ENCODE measurements around the gene CXCL1. TPM values are rescaled to one million over a fixed set of nuclear protein-coding genes. Genes with fewer than 3 reads are reported as not detected.

CXCL1 gene
- total RNA-seq, 2 donors from 2014 or later: not detected

DNA sequence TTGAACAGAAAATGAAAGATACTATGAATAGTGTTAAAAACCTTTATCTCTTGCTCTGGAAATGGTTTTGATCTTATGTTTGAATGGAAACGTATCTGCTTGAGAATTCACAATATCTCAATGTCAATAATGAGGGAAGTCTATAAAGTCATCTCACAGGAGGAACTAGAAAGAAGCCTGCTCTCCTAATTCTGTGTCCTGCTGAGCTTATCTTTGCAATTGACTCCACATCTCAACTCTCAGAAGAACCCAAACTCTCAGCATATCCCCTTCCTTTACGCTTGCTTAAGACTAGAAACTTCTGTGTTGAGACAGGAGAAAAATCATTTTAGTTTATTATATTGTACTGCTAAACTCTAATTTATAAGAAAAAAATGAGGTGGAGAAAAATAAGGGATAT lies 24.4 kb upstream of the CXCL1 start:
- Mint-ChIP-seq H3K9me3 (no peaks in the 10 kb centered on the region), H3K36me3 (no peaks in the 10 kb centered on the region), H3K27ac (no peak overlapping the region)
- DNase-seq (ENCODE audit: low spot score in 2 of 2) (no peak), ATAC-seq (no peak)

DNA sequence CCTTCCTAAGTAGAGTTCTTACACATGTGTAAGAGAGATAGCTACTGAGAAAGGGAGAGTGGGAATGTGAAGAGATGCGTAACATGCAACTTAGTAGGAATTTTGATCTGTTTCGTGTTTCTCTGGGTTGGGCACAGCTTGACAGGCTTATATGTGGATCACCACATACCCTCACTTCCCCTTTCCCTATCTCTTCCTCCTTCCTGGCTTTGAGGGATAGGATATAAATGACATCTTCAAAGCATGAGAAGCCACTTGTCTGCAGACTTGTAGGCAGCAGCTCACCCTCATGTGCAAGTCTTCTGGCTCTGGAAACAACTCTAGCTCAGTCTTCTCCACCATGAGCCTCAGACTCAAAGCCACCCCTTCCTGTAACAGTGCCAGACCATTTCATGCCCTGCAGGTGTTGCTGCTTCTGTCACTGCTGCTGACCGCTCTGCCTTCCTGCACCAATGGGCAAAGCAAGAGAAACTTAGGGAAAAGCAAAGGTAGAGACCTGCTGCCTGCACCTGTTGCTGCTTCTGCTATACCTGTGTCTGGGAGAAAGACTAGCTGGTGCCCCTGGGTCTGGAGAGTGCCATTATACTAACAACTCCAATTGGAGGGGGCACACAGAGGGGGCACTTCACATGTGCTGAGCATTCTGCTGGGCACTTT lies 21.5 kb upstream of the CXCL1 start:
- no peaks in the 10 kb centered on the region for H3K36me3 Mint-ChIP-seq
- H3K27ac Mint-ChIP-seq: no peak overlapping the region
- DNase-seq (ENCODE audit: low spot score in 2 of 2): no peak
- H3K9me3 Mint-ChIP-seq: no peaks in the 10 kb centered on the region
- ATAC-seq: no peak

DNA sequence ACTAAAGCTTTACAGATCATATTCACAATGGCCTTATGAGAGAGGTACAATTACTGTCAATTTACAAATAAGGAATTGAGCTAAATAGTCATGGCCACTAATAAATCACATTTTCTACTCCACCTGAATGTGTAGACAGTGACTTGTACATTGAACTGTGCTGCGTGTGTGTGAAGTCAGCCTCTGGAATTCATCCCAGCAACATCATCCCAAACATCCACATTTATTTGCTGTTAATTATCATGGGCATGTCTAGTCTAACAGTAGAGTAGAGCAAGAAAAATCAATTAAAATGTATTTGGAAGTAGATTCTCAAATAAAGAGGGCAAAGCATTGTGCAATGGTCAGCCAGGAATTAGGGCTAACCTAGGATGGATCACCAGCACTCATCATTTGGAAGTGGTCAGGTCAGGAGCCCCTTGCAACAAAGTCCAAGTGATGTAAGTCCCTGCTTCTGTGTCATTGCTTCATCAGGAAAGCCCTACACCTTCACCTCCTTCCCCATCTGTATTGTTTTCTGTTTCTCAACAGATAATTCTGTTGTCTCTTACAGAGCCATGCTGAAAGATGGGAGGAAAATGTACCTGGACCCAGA lies 20.9 kb upstream of the CXCL1 start:
- no peak for DNase-seq (ENCODE audit: low spot score in 2 of 2)
- Mint-ChIP-seq H3K27ac (no peak overlapping the region), H3K9me3 (no peaks in the 10 kb centered on the region), H3K36me3 (no peaks in the 10 kb centered on the region)
- no peak for ATAC-seq

DNA sequence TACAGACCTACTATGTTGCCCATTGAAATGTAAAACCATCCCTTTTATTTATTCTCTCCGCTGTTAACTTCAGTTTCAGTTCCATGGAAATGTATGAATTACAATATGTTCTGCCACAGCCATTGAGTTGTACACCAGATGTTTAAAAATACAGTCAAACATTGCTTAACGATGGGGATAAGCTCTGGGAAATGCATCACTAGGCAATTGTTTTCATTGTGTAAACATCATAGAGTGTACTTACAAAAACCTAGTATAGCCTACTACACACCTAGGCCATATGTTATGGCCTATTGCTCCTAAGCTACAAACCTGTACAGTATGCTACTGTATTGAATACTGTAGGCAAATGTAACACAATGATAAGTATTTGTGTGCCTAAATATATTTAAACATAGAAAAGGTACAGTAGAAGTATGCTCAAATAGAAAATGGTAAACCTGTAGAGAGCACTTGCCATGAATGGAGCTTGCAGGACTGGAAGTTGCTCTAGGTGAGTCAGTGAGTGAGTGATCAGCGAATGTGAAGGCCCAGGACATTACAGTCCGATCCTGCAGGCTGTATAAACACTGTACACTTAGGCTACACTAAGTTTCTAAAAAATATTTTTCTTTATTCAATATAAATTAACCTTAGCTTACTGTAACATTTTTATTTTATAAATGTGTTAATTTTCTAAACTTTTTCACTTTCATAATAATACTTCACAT lies 18.8 kb upstream of the CXCL1 start:
- Mint-ChIP-seq H3K36me3 (no peaks in the 10 kb centered on the region), H3K27ac (no peak overlapping the region), H3K9me3 (no peaks in the 10 kb centered on the region)
- ATAC-seq (no peak), DNase-seq (ENCODE audit: low spot score in 2 of 2) (no peak)

DNA sequence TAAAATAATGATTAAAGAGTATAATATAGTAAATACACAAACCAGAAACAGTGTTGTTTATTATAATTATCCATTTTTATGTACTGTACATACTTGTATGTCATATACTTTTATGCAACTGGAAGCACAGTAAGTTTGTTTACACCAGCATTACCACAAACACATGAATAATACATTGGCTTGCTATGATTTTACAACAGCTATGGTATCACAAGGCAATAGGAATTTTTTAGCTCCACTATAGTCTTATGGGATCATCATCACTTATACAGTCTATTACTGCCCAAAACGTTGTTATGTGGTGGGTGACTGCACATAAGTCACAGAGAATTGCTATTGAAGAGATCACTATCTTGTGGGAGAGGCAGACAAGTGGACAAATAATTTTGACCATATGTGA lies 17.9 kb upstream of the CXCL1 start:
- Mint-ChIP-seq H3K36me3 (no peaks in the 10 kb centered on the region), H3K9me3 (no peaks in the 10 kb centered on the region), H3K27ac (no peak overlapping the region)
- ATAC-seq: no peak
- DNase-seq (ENCODE audit: low spot score in 2 of 2): no peak

DNA sequence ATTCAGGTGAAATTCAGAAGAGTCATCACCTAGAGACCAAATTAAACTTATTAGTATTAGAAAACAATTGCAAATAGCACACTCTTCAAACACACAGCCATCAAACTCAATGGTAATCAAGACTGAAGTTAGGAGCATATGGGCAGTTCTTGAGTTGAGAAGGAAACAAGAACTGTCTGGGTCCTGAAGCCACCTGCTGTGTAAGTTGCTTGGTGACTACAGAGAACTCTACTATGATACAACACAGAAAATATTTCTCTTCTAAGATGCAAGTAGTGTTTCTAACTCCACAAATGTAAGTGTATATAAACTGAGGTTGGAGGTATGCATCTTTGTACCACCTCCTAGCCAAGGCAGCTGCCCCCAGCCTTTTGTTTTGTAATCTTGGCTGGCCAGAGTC lies 16.4 kb upstream of the CXCL1 start:
- no peaks in the 10 kb centered on the region for H3K36me3 Mint-ChIP-seq
- no peaks in the 10 kb centered on the region for H3K9me3 Mint-ChIP-seq
- H3K27ac Mint-ChIP-seq: no peak overlapping the region
- DNase-seq (ENCODE audit: low spot score in 2 of 2): no peak
- ATAC-seq: no peak

DNA sequence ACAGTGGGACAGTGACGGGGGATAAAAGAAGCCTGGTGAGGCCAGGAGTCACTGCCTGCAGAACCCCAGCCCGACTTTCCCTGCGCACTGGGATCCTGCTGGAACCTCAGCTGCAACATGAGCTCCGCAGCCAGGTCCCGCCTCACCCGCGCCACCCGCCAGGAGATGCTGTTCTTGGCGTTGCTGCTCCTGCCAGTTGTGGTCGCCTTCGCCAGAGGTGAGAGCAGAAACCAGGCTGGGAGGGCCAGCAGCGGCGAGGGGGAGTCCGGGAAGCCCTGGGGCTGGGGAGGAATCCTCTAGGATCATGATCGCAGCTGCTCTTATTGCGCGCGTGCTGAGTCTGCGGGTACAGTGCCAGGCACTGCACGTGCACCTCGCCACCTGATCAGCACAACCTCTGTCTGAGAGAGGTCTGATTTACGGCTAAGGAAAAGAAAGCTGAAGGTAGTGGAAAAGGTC lies 15.9 kb upstream of the CXCL1 start, which contains the start of gene PF4V1:
PF4V1 (plus strand) TSS at position 51 of the 459 bp plus-strand sequence; CDS start at position 118, 67 bp downstream.
- H3K27ac Mint-ChIP-seq: no peak within 1 kb of the TSS
- H3K36me3 Mint-ChIP-seq: no peaks in the 10 kb centered on the region
- H3K9me3 Mint-ChIP-seq: no peaks in the 10 kb centered on the region
- DNase-seq (ENCODE audit: low spot score in 2 of 2) (no peak), ATAC-seq (no peak)

DNA sequence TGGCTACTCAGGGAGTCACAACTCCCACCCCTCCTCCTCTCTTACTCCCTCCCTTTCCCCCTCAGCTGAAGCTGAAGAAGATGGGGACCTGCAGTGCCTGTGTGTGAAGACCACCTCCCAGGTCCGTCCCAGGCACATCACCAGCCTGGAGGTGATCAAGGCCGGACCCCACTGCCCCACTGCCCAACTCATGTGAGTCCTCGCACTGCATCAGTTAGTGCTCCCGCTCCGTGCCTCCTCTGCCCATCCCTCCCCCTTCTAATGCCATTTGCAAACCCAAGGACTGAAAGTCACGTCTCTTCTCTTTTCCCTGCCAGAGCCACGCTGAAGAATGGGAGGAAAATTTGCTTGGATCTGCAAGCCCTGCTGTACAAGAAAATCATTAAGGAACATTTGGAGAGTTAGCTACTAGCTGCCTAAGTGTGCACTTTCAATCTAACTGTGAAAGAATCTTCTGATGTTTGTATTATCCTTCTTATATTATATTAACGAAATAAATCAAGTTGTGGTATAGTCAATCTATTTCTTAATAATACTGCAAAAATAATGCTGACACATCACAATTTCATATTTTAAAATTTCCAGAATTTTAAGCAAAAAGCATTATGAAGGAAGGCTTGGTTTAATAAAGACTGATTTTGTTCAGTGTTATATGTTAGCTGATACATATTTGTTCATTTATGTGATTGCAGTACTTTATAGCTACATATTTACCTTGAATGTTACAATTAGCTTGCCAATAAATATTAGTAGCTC lies 15.3 kb upstream of the CXCL1 start:
- ATAC-seq (no peak), DNase-seq (ENCODE audit: low spot score in 2 of 2) (no peak)
- Mint-ChIP-seq H3K27ac (no peak overlapping the region), H3K36me3 (no peaks in the 10 kb centered on the region), H3K9me3 (no peaks in the 10 kb centered on the region)

DNA sequence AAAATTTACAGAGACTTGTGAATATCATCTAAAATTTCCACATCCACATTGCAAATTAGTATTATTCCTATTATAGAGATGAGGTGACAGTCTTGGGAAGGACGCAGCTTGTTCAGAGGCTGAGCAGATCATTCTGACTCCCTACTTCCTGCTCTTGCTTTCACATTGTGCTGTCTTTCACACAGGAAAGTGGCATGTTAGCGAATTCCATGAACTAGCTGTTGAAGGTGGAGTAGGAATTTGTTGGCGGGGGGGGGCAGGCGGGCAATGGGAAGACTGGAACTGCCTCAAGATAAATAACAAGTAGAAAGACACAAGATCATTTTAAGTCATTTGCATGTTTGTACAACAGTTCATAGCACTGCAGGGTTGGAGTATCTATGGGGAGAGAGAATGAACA lies 13.8 kb upstream of the CXCL1 start:
- no peaks in the 10 kb centered on the region for H3K9me3 Mint-ChIP-seq
- DNase-seq (ENCODE audit: low spot score in 2 of 2) (no peak), ATAC-seq (no peak)
- H3K36me3 Mint-ChIP-seq: no peaks in the 10 kb centered on the region
- H3K27ac Mint-ChIP-seq: no peak overlapping the region

DNA sequence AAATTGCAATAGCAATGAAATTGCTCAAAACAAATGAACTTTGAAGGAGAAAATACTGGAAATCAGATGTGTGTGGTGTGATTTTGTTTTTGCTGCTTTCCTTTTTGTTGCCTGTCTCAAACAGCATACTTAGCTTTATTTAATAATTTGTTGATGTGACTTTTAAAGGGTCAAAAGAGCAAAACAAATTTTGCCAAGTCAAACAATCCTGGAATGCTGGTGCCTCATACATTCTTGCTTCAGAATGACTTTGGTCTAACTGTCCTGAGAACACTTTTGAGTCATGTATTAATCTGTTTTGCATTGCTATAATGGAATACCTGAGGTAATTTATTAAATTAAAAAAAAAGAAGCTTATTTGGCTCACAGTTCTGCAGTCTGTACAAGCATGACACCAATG lies 12.7 kb upstream of the CXCL1 start:
- Mint-ChIP-seq H3K27ac (no peak overlapping the region), H3K36me3 (no peaks in the 10 kb centered on the region), H3K9me3 (no peaks in the 10 kb centered on the region)
- DNase-seq (ENCODE audit: low spot score in 2 of 2) (no peak), ATAC-seq (no peak)

DNA sequence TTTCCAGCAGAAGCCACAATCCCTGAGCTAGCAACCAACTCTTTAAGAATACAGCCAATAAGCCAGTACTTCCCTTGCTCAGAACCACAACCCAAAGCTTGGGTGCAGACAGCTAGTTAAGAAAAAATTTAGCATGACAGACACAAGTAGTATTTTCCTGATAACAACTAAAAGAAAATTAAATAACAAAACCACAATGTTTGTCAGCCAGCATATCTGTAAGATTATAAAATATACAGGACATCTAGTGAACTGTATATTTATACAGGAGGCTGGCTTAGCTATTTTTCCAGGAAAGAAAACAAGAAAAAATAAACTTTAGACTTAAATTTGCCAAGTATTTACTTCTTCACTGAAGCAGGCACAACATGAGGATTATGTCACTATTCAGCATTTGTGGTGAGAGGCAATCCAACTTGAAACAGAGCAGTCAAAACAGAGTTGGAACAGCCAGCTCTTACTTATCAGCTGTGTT lies 9.5 kb upstream of the CXCL1 start:
- ATAC-seq (no peak), DNase-seq (ENCODE audit: low spot score in 2 of 2) (no peak)
- no peaks in the 10 kb centered on the region for H3K36me3 Mint-ChIP-seq
- no peak overlapping the region for H3K27ac Mint-ChIP-seq
- H3K9me3 Mint-ChIP-seq: no peaks in the 10 kb centered on the region

DNA sequence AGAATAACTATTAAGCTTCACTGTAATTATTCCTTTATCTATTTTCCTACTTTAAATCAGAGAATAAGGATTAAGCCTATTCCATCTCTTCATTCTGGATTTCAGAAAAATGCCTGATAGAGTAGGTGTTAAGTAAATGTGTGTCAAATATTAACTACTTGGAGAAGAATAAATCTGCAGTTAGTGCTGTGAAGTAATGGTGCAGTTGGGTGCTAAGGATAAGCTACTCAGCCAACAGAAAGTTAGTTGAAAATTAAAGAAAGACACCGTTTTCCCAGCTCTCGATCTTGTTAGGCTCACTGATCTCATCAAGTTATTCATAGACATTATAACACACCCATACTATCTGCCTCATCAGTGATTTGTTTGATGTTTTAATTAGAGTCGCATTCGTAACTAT lies 9.0 kb upstream of the CXCL1 start:
- Mint-ChIP-seq H3K36me3 (no peaks in the 10 kb centered on the region), H3K27ac (no peak overlapping the region), H3K9me3 (no peaks in the 10 kb centered on the region)
- no peak for ATAC-seq
- DNase-seq (ENCODE audit: low spot score in 2 of 2): no peak

DNA sequence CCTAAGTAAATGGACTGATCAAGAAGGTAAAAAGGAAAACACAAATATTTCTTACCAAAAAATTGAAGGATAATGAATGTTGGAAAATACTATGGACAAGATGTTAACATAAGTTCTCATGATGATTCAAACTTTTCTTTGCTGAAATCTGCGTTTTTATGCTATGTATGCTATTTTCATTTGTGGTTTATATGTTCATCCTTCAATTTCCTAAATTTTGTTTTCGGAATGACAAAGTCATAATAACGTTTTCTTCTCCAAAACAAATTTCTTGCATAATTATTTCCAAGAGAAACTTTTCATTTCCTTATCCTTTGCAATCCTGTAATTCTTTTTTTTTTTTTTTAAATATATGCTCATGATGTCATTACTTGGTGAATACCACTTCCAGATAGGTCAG lies 8.3 kb upstream of the CXCL1 start:
- Mint-ChIP-seq H3K9me3 (no peaks in the 10 kb centered on the region), H3K36me3 (no peaks in the 10 kb centered on the region), H3K27ac (no peak overlapping the region)
- DNase-seq (ENCODE audit: low spot score in 2 of 2) (no peak), ATAC-seq (no peak)

DNA sequence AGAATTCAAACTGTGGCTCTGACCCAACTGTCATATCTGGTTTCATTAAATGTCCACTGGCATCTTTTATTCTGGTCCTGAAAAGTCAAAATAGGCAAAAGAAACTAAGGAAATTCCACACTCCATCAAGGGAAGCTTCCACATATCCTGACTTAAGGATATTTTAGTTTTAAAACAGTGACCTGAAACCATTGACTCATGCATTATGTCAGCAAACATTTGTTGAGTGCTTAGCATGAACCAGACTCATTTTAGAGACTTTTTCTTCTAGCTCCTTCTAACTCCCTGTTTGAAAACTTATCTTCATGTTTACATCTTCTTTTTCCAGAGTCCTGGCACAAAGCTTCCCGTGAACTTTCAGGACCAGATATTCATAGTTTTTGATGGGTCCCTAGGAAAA lies 6.9 kb upstream of the CXCL1 start:
- Mint-ChIP-seq H3K27ac (no peak overlapping the region), H3K9me3 (no peaks in the 10 kb centered on the region), H3K36me3 (no peaks in the 10 kb centered on the region)
- ATAC-seq (no peak), DNase-seq (ENCODE audit: low spot score in 2 of 2) (no peak)

DNA sequence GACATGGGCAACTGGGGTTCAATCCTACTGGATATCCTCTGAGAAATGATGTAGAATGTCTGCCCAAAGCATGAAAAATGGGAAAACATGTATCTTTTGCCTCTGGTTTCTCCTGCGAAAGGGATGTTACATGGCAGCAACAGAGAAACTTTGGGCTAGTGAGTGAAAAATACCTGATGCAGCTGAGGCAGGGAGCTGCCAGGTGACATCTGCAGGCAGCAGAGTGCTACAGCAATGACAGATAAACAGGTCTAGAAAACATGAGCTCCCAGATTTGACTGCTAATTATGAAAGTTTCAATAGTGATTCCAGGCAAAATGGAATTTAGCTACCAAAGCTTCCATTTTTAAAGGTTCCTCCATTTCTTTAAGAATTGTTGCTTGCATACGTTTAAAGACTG lies 4.8 kb upstream of the CXCL1 start:
- Mint-ChIP-seq H3K36me3 (no peaks in the 10 kb centered on the region), H3K27ac (no peak overlapping the region)
- ATAC-seq: no peak

DNA sequence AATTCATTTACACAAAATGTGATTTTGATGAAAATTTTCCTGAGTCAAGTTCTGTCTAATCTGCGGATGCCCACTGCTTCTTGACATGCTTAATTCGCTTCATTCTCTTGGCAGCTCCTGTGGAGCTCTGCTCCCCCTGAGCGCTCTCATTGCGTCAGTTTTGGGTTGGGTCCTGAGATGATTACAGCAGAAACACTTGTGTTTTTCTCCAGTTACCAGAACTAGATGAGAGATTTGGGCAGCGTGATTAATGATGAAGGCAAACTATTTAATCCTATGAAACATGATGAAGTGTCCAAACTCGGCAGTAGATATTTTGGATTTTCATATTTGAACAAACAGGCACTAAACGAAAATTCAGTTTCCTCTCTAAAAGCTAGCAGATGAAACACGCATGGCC lies 4.2 kb upstream of the CXCL1 start:
- DNase-seq (ENCODE audit: low spot score in 2 of 2): no peak
- no peaks in the 10 kb centered on the region for H3K36me3 Mint-ChIP-seq
- no peak for ATAC-seq
- H3K9me3 Mint-ChIP-seq: no peaks in the 10 kb centered on the region
- H3K27ac Mint-ChIP-seq: no peak overlapping the region

More for the DNA sequence above, 4.8 kb upstream of the CXCL1 start:
- DNase-seq (ENCODE audit: low spot score in 2 of 2): no peak
- H3K9me3 Mint-ChIP-seq: no peaks in the 10 kb centered on the region

DNA sequence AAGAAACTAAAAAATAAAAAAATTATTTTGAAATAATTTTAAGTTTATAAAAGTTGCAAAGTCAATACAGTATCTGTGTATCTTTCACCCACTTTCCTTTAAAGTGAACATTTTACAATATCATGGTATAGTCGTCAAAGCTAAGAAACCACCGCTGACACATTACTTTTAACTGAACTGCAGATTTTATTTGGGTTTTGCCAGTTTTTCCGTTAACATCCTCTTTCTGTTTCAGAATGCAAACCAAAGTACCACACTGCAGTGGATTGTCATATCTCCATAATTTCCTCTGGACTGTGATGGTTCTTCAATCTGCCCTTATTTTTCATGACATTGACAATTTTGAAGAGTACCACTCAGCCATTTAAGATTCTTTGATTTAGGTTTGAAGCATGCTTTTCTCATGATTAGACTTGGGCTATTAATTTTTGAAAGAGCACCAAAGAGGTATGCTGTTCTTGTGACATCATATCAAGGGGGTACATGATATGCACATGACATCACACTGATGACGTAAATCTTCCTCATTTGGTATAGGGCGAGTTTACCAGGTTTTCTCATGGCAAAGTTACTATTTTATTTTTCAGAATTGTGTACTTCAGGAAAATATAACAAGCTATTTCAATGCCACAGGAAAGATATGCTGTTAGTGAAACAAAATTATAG lies 3.6 kb upstream of the CXCL1 start:
- H3K36me3 Mint-ChIP-seq: no peaks in the 10 kb centered on the region
- DNase-seq (ENCODE audit: low spot score in 2 of 2) (no peak), ATAC-seq (no peak)
- no peak overlapping the region for H3K27ac Mint-ChIP-seq
- H3K9me3 Mint-ChIP-seq: no peaks in the 10 kb centered on the region
